ENCODE measurements around the gene STRIP1.

The STRIP1 gene

GRCh38 chr1:110098222-110099026 is 64.0 kb downstream of the STRIP1 start:
- DNase-seq: no peak

GRCh38 chr1:110100335-110100734 is 65.9 kb downstream of the STRIP1 start:
- DNase-seq: no peak

- no peak for DNase-seq
These were observed 67.7 kb downstream of the STRIP1 start for GRCh38 chr1:110102081-110102480.

Measured in femur (tissue), 1 donor.